ENCODE data around the gene MPRIP.

The MPRIP gene

GRCh38 chr17:17216776-17217175 lies 174.5 kb downstream of the MPRIP start:
- no peak for TF ChIP-seq CTCF (IDR thresholded peaks at IDR 0.05; ENCODE audit: control extremely low read depth, extremely low read depth, low read depth, missing control alignments)
- ChIA-PET POLR2A (no interaction called here), CTCF (no interaction called here)
- DNase-seq (ENCODE audit: extremely low spot score) = no peak

GRCh38 chr17:17217995-17218394 lies 175.7 kb downstream of the MPRIP start:
- no peak for DNase-seq (ENCODE audit: extremely low spot score)
- ChIA-PET POLR2A (no interaction called here), CTCF (no interaction called here)
- TF ChIP-seq CTCF (IDR thresholded peaks at IDR 0.05; ENCODE audit: control extremely low read depth, extremely low read depth, low read depth, missing control alignments) = no peak

GRCh38 chr17:17220529-17220928 lies 178.3 kb downstream of the MPRIP start:
- ChIA-PET POLR2A (no interaction called here), CTCF (interaction anchor here (1.9 kb wide), 1 partner anchor 13 kb away, joined by 5 read pairs; no protein-coding TSS in a partner anchor)
- TF ChIP-seq CTCF (IDR thresholded peaks at IDR 0.05; ENCODE audit: control extremely low read depth, extremely low read depth, low read depth, missing control alignments) = no peak
- no peak for DNase-seq (ENCODE audit: extremely low spot score)

GRCh38 chr17:17221329-17221728 lies 179.1 kb downstream of the MPRIP start:
- ChIA-PET CTCF (interaction anchor here (1.9 kb wide), 1 partner anchor 14 kb away, joined by 5 read pairs; no protein-coding TSS in a partner anchor), POLR2A (no interaction called here)
- no peak for TF ChIP-seq CTCF (IDR thresholded peaks at IDR 0.05; ENCODE audit: control extremely low read depth, extremely low read depth, low read depth, missing control alignments)
- no peak for DNase-seq (ENCODE audit: extremely low spot score)

GRCh38 chr17:17223736-17224135 lies 181.5 kb downstream of the MPRIP start:
- TF ChIP-seq CTCF (IDR thresholded peaks at IDR 0.05; ENCODE audit: control extremely low read depth, extremely low read depth, low read depth, missing control alignments) = no peak
- DNase-seq (ENCODE audit: extremely low spot score) = no peak
- POLR2A ChIA-PET = interaction anchor here (1.4 kb wide), 1 partner anchor 12 kb away, joined by 4 read pairs; no protein-coding TSS in a partner anchor
- CTCF ChIA-PET = interaction anchor here (1.8 to 1.9 kb wide), 2 partner anchors 12 to 29 kb away, joined by 4 to 6 read pairs; partner anchors contain the start of gene FLCN

GRCh38 chr17:17224137-17224536 lies 181.9 kb downstream of the MPRIP start:
- DNase-seq (ENCODE audit: extremely low spot score) = no peak
- CTCF ChIA-PET = interaction anchor here (1.8 to 1.9 kb wide), 2 partner anchors 12 to 29 kb away, joined by 4 to 6 read pairs; partner anchors contain the start of gene FLCN
- no peak for TF ChIP-seq CTCF (IDR thresholded peaks at IDR 0.05; ENCODE audit: control extremely low read depth, extremely low read depth, low read depth, missing control alignments)
- POLR2A ChIA-PET = interaction anchor here (0.6 to 0.8 kb wide), 2 partner anchors 10 to 31 kb away, joined by 3 read pairs; no protein-coding TSS in a partner anchor
